ENCODE results near the gene LHCGR. TPM values are rescaled to one million over a fixed set of nuclear protein-coding genes. Genes with fewer than 3 reads are reported as not detected.

LHCGR gene
- total and polyA plus RNA-seq, 3 experiments from 2014 or later = not detected

DNA sequence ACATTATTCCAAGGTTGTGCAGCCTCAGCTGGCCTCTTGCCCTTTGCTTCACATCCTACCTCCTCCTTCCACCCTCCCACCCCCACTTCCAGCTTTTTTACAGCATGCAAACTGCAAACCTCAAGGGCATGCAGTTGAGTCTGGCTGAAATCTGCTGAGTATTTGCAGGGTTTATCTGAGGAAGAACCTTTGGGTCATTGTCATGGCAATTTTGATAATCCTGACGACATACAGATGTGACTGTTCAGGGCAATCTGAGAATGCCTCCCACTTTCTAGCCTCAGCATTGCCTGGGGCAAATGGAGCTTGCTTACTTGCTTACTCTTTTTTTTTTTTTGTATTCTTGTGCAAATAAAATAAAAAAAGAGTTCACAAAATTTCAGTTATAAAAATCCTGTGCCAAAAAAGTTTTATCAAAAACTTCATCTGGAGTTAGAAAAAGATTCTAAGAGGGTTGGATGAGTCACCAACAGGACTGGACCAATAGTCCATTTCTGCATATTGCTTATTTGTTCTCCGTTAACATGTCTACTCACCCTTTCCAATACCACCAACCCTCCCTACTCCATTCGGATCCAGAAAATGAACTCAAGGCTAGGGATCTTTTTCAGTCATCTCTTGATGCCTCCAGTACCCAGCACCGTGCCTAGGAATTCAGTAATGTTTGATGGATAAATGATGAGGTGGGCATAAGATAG, 23.6 kb upstream of the LHCGR start:
- Mint-ChIP-seq H3K27me3 (no peaks in the 10 kb centered on the region), H3K4me1 (no peaks in the 10 kb centered on the region), H3K27ac (no peak overlapping the region), H3K4me3 (no peak overlapping the region), H3K9me3 (peaks cover 0 to 2% (median 0%) of the 10 kb centered on the region in 5 donors), H3K36me3 (no peaks in the 10 kb centered on the region)
- no peak overlapping the region for H3K4me3 ChIP-seq (ENCODE audit: low read length)
- no peak overlapping the region for H3K27ac ChIP-seq (ENCODE audit: low read depth, low read length)
- no peaks in the 10 kb centered on the region for H3K27me3 ChIP-seq (ENCODE audit: insufficient read depth, low read length, poor library complexity, severe bottlenecking)
- H3K9me3 ChIP-seq (ENCODE audit: low read length) = no peaks in the 10 kb centered on the region
- ChIA-PET CTCF (no interaction called here), POLR2A (no interaction called here)
- no peaks in the 10 kb centered on the region for H3K36me3 ChIP-seq (ENCODE audit: insufficient read depth, low read length)
- no peaks in the 10 kb centered on the region for H3K4me1 ChIP-seq (ENCODE audit: insufficient read depth, low read length)
- DNase-seq = no peak

DNA sequence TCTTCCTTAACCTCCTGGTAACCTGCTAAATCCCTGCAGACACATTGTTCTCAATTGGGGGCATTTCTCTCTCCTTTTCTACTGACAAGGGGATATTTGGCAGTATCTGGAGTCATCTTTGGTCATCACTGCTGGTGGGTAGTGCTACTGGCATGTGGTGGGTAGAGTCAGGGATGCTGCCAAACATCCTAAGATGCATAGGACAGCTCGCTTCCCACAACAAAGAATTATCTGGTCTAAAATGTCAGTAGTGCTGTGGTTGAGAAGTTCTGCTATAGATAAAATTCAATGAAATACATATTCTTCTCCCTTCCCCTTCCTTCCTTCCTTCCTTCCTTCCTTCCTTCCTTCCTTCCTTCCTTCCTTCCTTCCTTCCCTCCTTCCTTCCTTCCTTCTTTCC, 18.7 kb upstream of the LHCGR start:
- Mint-ChIP-seq H3K4me1 (no peaks in the 10 kb centered on the region), H3K27ac (no peak overlapping the region), H3K36me3 (no peaks in the 10 kb centered on the region), H3K4me3 (no peak overlapping the region), H3K9me3 (peaks cover 0 to 2% (median 0%) of the 10 kb centered on the region in 5 donors), H3K27me3 (peaks cover 0 to 2% of the 10 kb centered on the region in 2 donors)
- POLR2A ChIA-PET = no interaction called here
- no peak overlapping the region for H3K27ac ChIP-seq (ENCODE audit: low read depth, low read length)
- H3K4me1 ChIP-seq (ENCODE audit: insufficient read depth, low read length) = no peaks in the 10 kb centered on the region
- H3K27me3 ChIP-seq (ENCODE audit: insufficient read depth, low read length, poor library complexity, severe bottlenecking) = no peaks in the 10 kb centered on the region
- no peak overlapping the region for H3K4me3 ChIP-seq (ENCODE audit: low read length)
- CTCF ChIA-PET = no interaction called here
- no peaks in the 10 kb centered on the region for H3K9me3 ChIP-seq (ENCODE audit: low read length)
- DNase-seq = no peak
- no peaks in the 10 kb centered on the region for H3K36me3 ChIP-seq (ENCODE audit: insufficient read depth, low read length)

DNA sequence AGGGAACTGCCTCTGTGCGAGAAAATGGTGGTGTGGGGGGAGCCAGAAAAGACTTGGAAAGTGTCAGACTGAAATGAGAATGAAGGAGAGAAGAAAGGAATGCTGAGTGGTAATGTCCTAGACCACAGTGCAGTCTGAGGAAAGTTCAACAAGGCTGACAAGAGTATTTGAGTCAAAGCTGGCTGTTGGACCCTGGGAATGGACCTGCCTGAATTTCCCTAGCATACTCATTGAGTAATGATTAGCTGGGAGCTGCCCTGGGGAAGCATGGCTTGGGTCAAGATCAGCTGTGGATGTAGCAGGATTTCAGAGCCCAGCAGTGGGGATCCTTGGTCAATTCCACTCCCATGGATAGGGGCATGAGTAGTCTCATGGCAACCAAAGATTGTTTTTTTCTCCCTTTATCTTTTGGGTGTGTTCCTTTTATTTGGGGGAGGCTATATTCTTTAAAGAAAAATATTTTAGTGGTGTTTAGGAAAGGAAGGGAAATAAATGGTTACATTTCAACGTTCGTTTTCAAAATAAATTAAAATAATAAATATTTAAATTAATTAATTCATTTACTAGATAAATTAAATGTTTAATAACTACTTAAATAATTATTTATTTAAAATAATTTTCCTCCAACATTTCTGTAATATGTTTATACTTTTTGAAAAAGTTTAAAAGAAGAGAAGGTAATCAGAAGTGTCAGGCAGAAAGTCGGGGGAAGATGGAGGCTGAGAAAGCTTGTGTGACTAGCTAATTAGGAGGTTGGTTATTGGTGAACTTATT, 15.9 kb upstream of the LHCGR start:
- H3K4me3 ChIP-seq (ENCODE audit: low read length) = no peak overlapping the region
- ChIA-PET POLR2A (no interaction called here), CTCF (no interaction called here)
- no peaks in the 10 kb centered on the region for H3K9me3 ChIP-seq (ENCODE audit: low read length)
- Mint-ChIP-seq H3K36me3 (no peaks in the 10 kb centered on the region), H3K4me1 (no peaks in the 10 kb centered on the region), H3K27ac (no peak overlapping the region), H3K4me3 (no peak overlapping the region), H3K9me3 (peaks cover 0 to 7% (median 0%) of the 10 kb centered on the region in 5 donors), H3K27me3 (peaks cover 0 to 10% of the 10 kb centered on the region in 2 donors)
- H3K27ac ChIP-seq (ENCODE audit: low read depth, low read length) = no peak overlapping the region
- H3K36me3 ChIP-seq (ENCODE audit: insufficient read depth, low read length) = no peaks in the 10 kb centered on the region
- no peak for DNase-seq
- H3K27me3 ChIP-seq (ENCODE audit: insufficient read depth, low read length, poor library complexity, severe bottlenecking) = no peaks in the 10 kb centered on the region
- H3K4me1 ChIP-seq (ENCODE audit: insufficient read depth, low read length) = no peaks in the 10 kb centered on the region

DNA sequence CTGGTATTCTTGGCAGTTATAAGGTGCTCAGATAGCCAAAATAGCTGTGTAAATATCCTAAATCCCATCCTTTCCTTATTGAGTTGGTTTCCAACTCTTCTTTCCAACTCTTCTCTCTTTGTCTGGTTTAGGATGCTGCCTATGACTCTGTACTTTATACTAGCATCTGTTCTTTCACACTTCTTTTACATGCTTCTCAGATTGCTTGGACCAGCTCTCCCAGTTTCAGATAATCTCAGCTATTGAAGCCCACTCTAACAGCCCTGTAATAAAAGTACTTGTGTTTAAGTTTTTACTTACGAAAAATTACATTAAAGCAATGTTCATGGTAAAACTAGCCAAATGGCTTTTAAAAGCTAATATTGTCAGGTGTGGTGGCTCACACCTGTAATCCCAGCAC, 14.7 kb upstream of the LHCGR start:
- Mint-ChIP-seq H3K36me3 (no peaks in the 10 kb centered on the region), H3K9me3 (peaks cover 0 to 10% (median 0%) of the 10 kb centered on the region in 5 donors), H3K27me3 (peaks cover 1 to 10% of the 10 kb centered on the region in 2 donors), H3K4me3 (no peak overlapping the region), H3K4me1 (no peaks in the 10 kb centered on the region), H3K27ac (no peak overlapping the region)
- POLR2A ChIA-PET = interaction anchor here (0.7 kb wide), 1 partner anchor 1878 kb away, joined by 3 read pairs; no protein-coding TSS in a partner anchor
- Histone ChIP-seq H3K27me3 (ENCODE audit: insufficient read depth, low read length, poor library complexity, severe bottlenecking) (no peaks in the 10 kb centered on the region), H3K27ac (ENCODE audit: low read depth, low read length) (no peak overlapping the region), H3K4me1 (ENCODE audit: insufficient read depth, low read length) (no peaks in the 10 kb centered on the region), H3K9me3 (ENCODE audit: low read length) (no peaks in the 10 kb centered on the region), H3K36me3 (ENCODE audit: insufficient read depth, low read length) (no peaks in the 10 kb centered on the region), H3K4me3 (ENCODE audit: low read length) (no peak overlapping the region)
- CTCF ChIA-PET = no interaction called here
- DNase-seq = no peak

DNA sequence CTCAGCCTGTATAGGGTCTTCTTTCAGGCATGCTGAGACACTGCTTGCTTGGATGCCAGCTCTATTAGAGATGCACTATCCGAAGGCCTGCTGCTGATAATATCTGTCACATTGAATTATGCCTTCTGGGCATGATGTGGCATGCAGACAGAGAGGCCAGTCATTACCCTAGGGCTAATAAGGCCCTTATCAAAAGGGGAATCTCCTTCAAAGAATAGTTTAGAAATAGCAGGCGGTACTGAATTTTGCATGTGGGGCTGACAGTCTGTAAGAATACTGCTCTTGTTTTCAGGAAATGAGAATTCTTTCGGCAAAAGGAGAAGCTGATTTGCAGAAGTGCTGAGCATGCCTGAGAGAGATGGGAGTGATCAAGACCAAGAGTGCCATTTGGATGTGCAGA, 13.1 kb upstream of the LHCGR start:
- DNase-seq = no peak
- no peaks in the 10 kb centered on the region for H3K36me3 ChIP-seq (ENCODE audit: insufficient read depth, low read length)
- no peaks in the 10 kb centered on the region for H3K9me3 ChIP-seq (ENCODE audit: low read length)
- Mint-ChIP-seq H3K27me3 (peaks cover 1 to 10% of the 10 kb centered on the region in 2 donors), H3K4me1 (no peaks in the 10 kb centered on the region), H3K36me3 (no peaks in the 10 kb centered on the region), H3K9me3 (peaks cover 0 to 18% (median 10%) of the 10 kb centered on the region in 5 donors), H3K27ac (no peak overlapping the region), H3K4me3 (no peak overlapping the region)
- no peak overlapping the region for H3K27ac ChIP-seq (ENCODE audit: low read depth, low read length)
- H3K4me1 ChIP-seq (ENCODE audit: insufficient read depth, low read length) = no peaks in the 10 kb centered on the region
- H3K27me3 ChIP-seq (ENCODE audit: insufficient read depth, low read length, poor library complexity, severe bottlenecking) = no peaks in the 10 kb centered on the region
- H3K4me3 ChIP-seq (ENCODE audit: low read length) = no peak overlapping the region
- POLR2A ChIA-PET = no interaction called here
- CTCF ChIA-PET = no interaction called here

DNA sequence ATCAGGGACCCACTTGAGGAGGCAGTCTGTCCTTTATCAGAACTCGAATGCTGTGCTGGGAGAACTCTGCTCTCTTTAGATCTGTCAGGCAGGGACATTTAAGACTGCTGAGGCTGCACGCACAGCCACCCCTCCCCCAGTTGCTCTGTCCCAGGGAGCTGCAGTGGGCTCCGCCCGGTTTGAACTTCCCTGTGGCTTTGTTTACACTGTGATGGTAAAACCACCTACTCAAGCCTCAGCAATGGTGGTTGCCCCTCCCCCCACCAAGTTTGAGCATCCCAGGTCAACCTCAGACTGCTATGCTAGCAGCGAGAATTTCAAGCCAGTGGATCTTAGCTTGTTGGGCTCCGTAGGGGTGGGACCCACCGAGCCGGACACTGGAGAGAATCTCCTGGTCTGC, 11.8 kb upstream of the LHCGR start:
- Histone ChIP-seq H3K9me3 (ENCODE audit: low read length) (no peaks in the 10 kb centered on the region), H3K27me3 (ENCODE audit: insufficient read depth, low read length, poor library complexity, severe bottlenecking) (no peaks in the 10 kb centered on the region), H3K4me1 (ENCODE audit: insufficient read depth, low read length) (no peaks in the 10 kb centered on the region), H3K4me3 (ENCODE audit: low read length) (no peak overlapping the region), H3K27ac (ENCODE audit: low read depth, low read length) (no peak overlapping the region), H3K36me3 (ENCODE audit: insufficient read depth, low read length) (no peaks in the 10 kb centered on the region)
- CTCF ChIA-PET = no interaction called here
- peaks cover 0 to 22% (median 11%) of the 10 kb centered on the region in 5 donors for H3K9me3 Mint-ChIP-seq
- no peaks in the 10 kb centered on the region for H3K4me1 Mint-ChIP-seq
- no peak overlapping the region for H3K4me3 Mint-ChIP-seq
- peaks cover 1 to 10% of the 10 kb centered on the region in 2 donors for H3K27me3 Mint-ChIP-seq
- no peaks in the 10 kb centered on the region for H3K36me3 Mint-ChIP-seq
- POLR2A ChIA-PET = no interaction called here
- H3K27ac Mint-ChIP-seq = no peak overlapping the region
- DNase-seq = no peak

DNA sequence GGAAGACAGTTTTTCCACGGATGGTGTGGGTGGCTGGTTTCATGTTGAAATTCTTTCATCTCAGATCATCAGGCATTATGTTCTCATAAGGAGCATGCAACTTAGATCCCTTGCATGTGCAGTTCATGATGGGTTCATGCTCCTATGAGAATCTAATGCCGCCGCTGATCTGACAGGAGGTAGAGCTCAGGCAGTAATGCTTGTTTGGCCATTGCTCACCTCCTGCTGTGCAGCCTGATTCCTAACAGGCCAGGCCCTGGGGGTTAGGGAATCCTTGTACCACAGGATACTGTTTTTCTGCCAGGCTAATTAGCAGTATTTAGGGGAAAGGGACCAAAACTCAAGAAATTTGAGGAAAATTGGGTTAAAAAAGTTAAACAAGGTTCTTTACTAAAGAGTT, 5.3 kb upstream of the LHCGR start:
- H3K36me3 Mint-ChIP-seq = no peaks in the 10 kb centered on the region
- peaks cover 0 to 26% (median 18%) of the 10 kb centered on the region in 5 donors for H3K9me3 Mint-ChIP-seq

DNA sequence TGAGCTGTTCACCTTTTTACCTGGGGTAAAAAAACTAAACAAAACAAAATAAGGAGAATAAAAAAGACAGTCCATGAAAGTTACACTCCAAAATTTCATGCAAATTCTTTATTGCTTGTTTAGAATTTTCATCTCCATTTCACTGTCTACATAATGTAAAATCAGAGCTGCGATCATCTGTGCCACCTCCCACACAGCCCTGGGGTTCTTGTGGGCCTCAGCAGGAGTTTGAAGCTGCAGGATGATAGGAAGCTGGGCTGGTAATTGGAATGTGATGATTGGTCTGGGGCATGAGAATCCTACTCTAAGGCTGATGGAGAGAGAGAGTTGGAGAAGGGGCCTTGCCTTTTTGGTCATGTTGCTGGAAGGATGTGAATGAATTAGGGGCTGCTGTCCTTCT, 4.2 kb upstream of the LHCGR start:
- ChIA-PET CTCF (no interaction called here), POLR2A (no interaction called here)
- no peak overlapping the region for H3K27ac ChIP-seq (ENCODE audit: low read depth, low read length)
- H3K4me1 ChIP-seq (ENCODE audit: insufficient read depth, low read length) = no peaks in the 10 kb centered on the region
- Mint-ChIP-seq H3K27me3 (peaks cover 13 to 22% of the 10 kb centered on the region in 2 donors), H3K9me3 (peaks cover 0 to 23% (median 15%) of the 10 kb centered on the region in 5 donors), H3K36me3 (no peaks in the 10 kb centered on the region), H3K4me1 (no peaks in the 10 kb centered on the region), H3K27ac (no peak overlapping the region), H3K4me3 (no peak overlapping the region)
- DNase-seq = no peak
- H3K4me3 ChIP-seq (ENCODE audit: low read length) = no peak overlapping the region
- no peaks in the 10 kb centered on the region for H3K9me3 ChIP-seq (ENCODE audit: low read length)
- H3K36me3 ChIP-seq (ENCODE audit: insufficient read depth, low read length) = no peaks in the 10 kb centered on the region
- H3K27me3 ChIP-seq (ENCODE audit: insufficient read depth, low read length, poor library complexity, severe bottlenecking) = no peaks in the 10 kb centered on the region

More for the DNA sequence above, 5.3 kb upstream of the LHCGR start:
- Mint-ChIP-seq H3K27me3 (peaks cover 8 to 14% of the 10 kb centered on the region in 2 donors), H3K27ac (no peak overlapping the region), H3K4me1 (no peaks in the 10 kb centered on the region), H3K4me3 (no peak overlapping the region)
- no peaks in the 10 kb centered on the region for H3K36me3 ChIP-seq (ENCODE audit: insufficient read depth, low read length)
- ChIA-PET POLR2A (no interaction called here), CTCF (no interaction called here)
- no peaks in the 10 kb centered on the region for H3K27me3 ChIP-seq (ENCODE audit: insufficient read depth, low read length, poor library complexity, severe bottlenecking)
- no peak for DNase-seq
- H3K27ac ChIP-seq (ENCODE audit: low read depth, low read length) = no peak overlapping the region
- no peaks in the 10 kb centered on the region for H3K4me1 ChIP-seq (ENCODE audit: insufficient read depth, low read length)
- no peaks in the 10 kb centered on the region for H3K9me3 ChIP-seq (ENCODE audit: low read length)
- H3K4me3 ChIP-seq (ENCODE audit: low read length) = no peak overlapping the region

Data from CD8-positive, alpha-beta memory T cell (primary cell).